SK-N-SH (cell line): ENCODE data around the gene LNX2.

Experiments used
- FOXM1 ChIP-seq: IDR thresholded peaks from 2 replicates; pipeline ENCODE4 v1.4.0; 2012; ENCODE audit warnings: low read depth, mild to moderate bottlenecking
- MXI1 ChIP-seq: IDR thresholded peaks from 2 replicates; pipeline ENCODE4 v1.6.1; 2012; ENCODE audit warnings: mild to moderate bottlenecking, low read depth, low read length, improper control_type of control experiment
- TF ChIP-seq, protein P1 (sequence below): fragments of 200-600 bp; sonication (generic); IDR thresholded peaks from 2 replicates; pipeline ENCODE4 v1.6.1; 2017; ENCODE audit warnings: antibody characterized with exemption, mild to moderate bottlenecking, moderate library complexity
- TF ChIP-seq, protein P2 (sequence below): IDR thresholded peaks from 2 replicates; pipeline ENCODE4 v1.4.0; 2012; ENCODE audit warnings: low read depth, borderline replicate concordance
- TF ChIP-seq, protein P3 (sequence below): IDR thresholded peaks from 2 replicates; pipeline ENCODE4 v1.4.0; 2012; ENCODE audit warnings: low read depth

- no peak for TF ChIP-seq MXI1
- TF ChIP-seq, protein P1, sequence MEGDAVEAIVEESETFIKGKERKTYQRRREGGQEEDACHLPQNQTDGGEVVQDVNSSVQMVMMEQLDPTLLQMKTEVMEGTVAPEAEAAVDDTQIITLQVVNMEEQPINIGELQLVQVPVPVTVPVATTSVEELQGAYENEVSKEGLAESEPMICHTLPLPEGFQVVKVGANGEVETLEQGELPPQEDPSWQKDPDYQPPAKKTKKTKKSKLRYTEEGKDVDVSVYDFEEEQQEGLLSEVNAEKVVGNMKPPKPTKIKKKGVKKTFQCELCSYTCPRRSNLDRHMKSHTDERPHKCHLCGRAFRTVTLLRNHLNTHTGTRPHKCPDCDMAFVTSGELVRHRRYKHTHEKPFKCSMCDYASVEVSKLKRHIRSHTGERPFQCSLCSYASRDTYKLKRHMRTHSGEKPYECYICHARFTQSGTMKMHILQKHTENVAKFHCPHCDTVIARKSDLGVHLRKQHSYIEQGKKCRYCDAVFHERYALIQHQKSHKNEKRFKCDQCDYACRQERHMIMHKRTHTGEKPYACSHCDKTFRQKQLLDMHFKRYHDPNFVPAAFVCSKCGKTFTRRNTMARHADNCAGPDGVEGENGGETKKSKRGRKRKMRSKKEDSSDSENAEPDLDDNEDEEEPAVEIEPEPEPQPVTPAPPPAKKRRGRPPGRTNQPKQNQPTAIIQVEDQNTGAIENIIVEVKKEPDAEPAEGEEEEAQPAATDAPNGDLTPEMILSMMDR, result no peak
- TF ChIP-seq, protein P2, sequence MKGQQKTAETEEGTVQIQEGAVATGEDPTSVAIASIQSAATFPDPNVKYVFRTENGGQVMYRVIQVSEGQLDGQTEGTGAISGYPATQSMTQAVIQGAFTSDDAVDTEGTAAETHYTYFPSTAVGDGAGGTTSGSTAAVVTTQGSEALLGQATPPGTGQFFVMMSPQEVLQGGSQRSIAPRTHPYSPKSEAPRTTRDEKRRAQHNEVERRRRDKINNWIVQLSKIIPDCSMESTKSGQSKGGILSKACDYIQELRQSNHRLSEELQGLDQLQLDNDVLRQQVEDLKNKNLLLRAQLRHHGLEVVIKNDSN, result no peak
- TF ChIP-seq FOXM1, result no peak
- TF ChIP-seq, protein P3, sequence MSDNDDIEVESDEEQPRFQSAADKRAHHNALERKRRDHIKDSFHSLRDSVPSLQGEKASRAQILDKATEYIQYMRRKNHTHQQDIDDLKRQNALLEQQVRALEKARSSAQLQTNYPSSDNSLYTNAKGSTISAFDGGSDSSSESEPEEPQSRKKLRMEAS, result no peak
Observed at GRCh38 chr13:27636589-27637288, 16.4 kb upstream of the LNX2 start.
